DOHH2 (cell line): ENCODE measurements around the gene SLC9A8.

Source experiments
- H3F3A ChIP-seq: fragments of 200-600 bp; sonication (generic), shearing (Covaris generic); 2 replicates; pipeline ENCODE4 v1.6.0; 2016; ENCODE audit warnings: antibody characterized with exemption, mild to moderate bottlenecking; ENCODE audit not compliant: control insufficient read depth, insufficient read depth
- H3K27ac ChIP-seq: fragments of 200-600 bp; sonication (generic); 2 replicates; pipeline ENCODE4 v1.5.1; 2014; ENCODE audit warnings: low read depth, mild to moderate bottlenecking, low read length, moderate library complexity
- H3K27me3 ChIP-seq: fragments of 200-600 bp; sonication (generic); 2 replicates; pipeline ENCODE4 v1.6.1; 2014; ENCODE audit warnings: mild to moderate bottlenecking, low read length, mixed read lengths; ENCODE audit not compliant: control insufficient read depth
- H3K36me3 ChIP-seq: fragments of 200-600 bp; sonication (generic); 2 replicates; pipeline ENCODE4 v1.6.1; 2014; ENCODE audit warnings: mild to moderate bottlenecking, low read length, moderate library complexity, mixed read lengths; ENCODE audit not compliant: control insufficient read depth
- H3K4me1 ChIP-seq: fragments of 200-600 bp; sonication (generic); 2 replicates; pipeline ENCODE4 v1.6.1; 2014; ENCODE audit warnings: mild to moderate bottlenecking, low read length, mixed read lengths; ENCODE audit not compliant: control insufficient read depth
- H3K4me2 ChIP-seq: fragments of 200-600 bp; sonication (generic); 2 replicates; pipeline ENCODE4 v1.6.0; 2014; ENCODE audit warnings: mild to moderate bottlenecking, low read length, moderate library complexity
- H3K4me3 ChIP-seq: fragments of 200-600 bp; sonication (generic); 2 replicates; pipeline ENCODE4 v1.5.1; 2014; ENCODE audit warnings: mild to moderate bottlenecking, low read length, mixed read lengths
- H3K79me2 ChIP-seq: fragments of 200-600 bp; sonication (generic); 2 replicates; pipeline ENCODE4 v1.6.1; 2014; ENCODE audit warnings: mild to moderate bottlenecking, low read length, mixed read lengths; ENCODE audit not compliant: control insufficient read depth
- H3K9me2 ChIP-seq: fragments of 200-600 bp; sonication (generic); replicated peaks from 2 replicates; pipeline ENCODE4 v1.6.1; 2014; ENCODE audit warnings: mild to moderate bottlenecking, low read length, mixed read lengths; ENCODE audit not compliant: control insufficient read depth
- H3K9me3 ChIP-seq: fragments of 200-600 bp; sonication (generic); 2 replicates; pipeline ENCODE4 v1.6.1; 2014; ENCODE audit warnings: antibody characterized with exemption, low read length, mixed read lengths; ENCODE audit not compliant: control insufficient read depth, insufficient read depth
- H4K20me1 ChIP-seq: fragments of 200-600 bp; sonication (generic); 2 replicates; pipeline ENCODE4 v1.6.0; 2014; ENCODE audit warnings: low read depth, mild to moderate bottlenecking, antibody characterized with exemption, low read length, moderate library complexity; ENCODE audit not compliant: control insufficient read depth, insufficient read depth
- EZH2phosphoT487 ChIP-seq: fragments of 200-600 bp; sonication (generic); IDR thresholded peaks from 2 replicates; pipeline ENCODE4 v1.6.1; 2017; ENCODE audit warnings: borderline replicate concordance, mild to moderate bottlenecking, antibody characterized with exemption, low read length, moderate library complexity, mixed read lengths
- TF ChIP-seq, protein P1 (sequence below): fragments of 200-600 bp; sonication (generic); IDR thresholded peaks from one replicate; pipeline ENCODE4 v1.5.1; 2014; ENCODE audit warnings: antibody characterized with exemption, mild to moderate bottlenecking, low read depth, low read length; ENCODE audit not compliant: poor library complexity, severe bottlenecking

The SLC9A8 gene

DNA sequence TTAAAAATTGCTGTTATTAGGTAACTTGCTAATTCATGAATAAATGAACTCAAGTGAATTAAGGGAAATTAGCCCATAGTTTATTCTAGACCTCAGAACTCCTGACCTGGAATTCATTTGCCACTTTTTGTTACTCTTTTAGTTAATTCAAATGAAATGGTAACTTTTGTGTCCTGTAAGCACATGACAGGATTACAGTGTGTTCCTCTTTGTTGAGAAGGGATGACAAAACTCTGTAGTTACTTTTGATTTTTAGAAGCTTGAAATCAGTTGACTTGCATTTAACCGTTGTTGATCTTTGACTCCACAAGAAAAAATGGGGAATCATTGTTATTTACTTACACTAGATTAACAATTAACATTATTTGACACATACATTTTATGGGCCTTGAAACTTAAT, 6.2 kb downstream of the SLC9A8 start:
- no peaks in the 10 kb centered on the region for H4K20me1 ChIP-seq
- peaks cover 79% of the 10 kb centered on the region for H3K36me3 ChIP-seq
- H3K27me3 ChIP-seq, result no peaks in the 10 kb centered on the region
- peaks cover 31% of the 10 kb centered on the region for H3K4me1 ChIP-seq
- no peaks in the 10 kb centered on the region for H3K9me2 ChIP-seq
- peaks cover 21% of the 10 kb centered on the region for H3K79me2 ChIP-seq
- H3K27ac ChIP-seq, result no peak overlapping the region
- H3K4me2 ChIP-seq, result no peak overlapping the region
- H3K9me3 ChIP-seq, result no peaks in the 10 kb centered on the region
- H3K4me3 ChIP-seq, result no peak overlapping the region
- H3F3A ChIP-seq, result no peaks in the 10 kb centered on the region
- TF ChIP-seq EZH2phosphoT487, result no peak
- TF ChIP-seq, protein P1, sequence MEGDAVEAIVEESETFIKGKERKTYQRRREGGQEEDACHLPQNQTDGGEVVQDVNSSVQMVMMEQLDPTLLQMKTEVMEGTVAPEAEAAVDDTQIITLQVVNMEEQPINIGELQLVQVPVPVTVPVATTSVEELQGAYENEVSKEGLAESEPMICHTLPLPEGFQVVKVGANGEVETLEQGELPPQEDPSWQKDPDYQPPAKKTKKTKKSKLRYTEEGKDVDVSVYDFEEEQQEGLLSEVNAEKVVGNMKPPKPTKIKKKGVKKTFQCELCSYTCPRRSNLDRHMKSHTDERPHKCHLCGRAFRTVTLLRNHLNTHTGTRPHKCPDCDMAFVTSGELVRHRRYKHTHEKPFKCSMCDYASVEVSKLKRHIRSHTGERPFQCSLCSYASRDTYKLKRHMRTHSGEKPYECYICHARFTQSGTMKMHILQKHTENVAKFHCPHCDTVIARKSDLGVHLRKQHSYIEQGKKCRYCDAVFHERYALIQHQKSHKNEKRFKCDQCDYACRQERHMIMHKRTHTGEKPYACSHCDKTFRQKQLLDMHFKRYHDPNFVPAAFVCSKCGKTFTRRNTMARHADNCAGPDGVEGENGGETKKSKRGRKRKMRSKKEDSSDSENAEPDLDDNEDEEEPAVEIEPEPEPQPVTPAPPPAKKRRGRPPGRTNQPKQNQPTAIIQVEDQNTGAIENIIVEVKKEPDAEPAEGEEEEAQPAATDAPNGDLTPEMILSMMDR, result no peak

DNA sequence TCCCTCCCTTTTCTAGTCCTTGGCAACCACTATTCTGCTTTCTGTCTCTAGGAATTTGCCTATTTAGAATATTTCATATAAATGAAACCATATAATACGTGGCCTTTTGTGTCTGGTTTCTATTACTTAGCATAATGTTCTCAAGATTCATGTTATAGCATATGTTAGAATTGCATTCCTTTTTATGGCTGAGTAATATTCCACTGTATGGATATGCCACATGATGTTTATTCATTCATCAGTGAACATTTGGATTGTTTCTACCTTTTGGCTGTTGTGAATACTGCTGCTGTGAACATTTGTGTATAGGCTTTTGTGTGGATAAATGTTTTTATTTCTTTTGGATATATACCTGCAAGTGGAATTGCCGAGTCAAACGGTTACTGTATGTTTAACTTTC, 7.1 kb downstream of the SLC9A8 start:
- no peak overlapping the region for H3K4me2 ChIP-seq
- H3K36me3 ChIP-seq, result peaks cover 85% of the 10 kb centered on the region
- no peaks in the 10 kb centered on the region for H4K20me1 ChIP-seq
- no peaks in the 10 kb centered on the region for H3F3A ChIP-seq
- H3K4me1 ChIP-seq, result peaks cover 28% of the 10 kb centered on the region
- H3K4me3 ChIP-seq, result no peak overlapping the region
- TF ChIP-seq, protein P1, result no peak
- no peak for TF ChIP-seq EZH2phosphoT487
- no peaks in the 10 kb centered on the region for H3K9me3 ChIP-seq
- H3K9me2 ChIP-seq, result no peaks in the 10 kb centered on the region
- no peaks in the 10 kb centered on the region for H3K27me3 ChIP-seq
- no peak overlapping the region for H3K27ac ChIP-seq
- H3K79me2 ChIP-seq, result peaks cover 12% of the 10 kb centered on the region

DNA sequence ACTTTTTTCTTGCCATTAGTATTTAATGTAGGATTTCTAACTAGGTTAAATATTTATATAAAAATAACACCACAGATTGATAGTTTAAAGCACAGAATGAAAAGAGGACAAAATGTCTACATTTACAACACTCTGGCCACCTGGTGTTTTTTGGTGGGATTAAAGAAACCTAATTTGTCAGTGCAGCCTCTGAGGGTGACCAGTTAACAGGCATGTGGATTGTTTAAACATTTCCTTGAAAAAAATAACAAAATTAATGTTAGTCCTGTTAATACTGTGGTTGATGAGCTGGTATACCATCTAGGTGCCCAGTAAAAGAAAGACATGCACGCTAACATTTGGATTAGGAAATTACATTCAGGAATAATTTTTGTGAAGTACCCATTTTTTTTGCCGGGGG, 8.8 kb downstream of the SLC9A8 start:
- H3K36me3 ChIP-seq, result peaks cover 85% of the 10 kb centered on the region
- no peak overlapping the region for H3K27ac ChIP-seq
- no peak overlapping the region for H3K4me3 ChIP-seq
- no peaks in the 10 kb centered on the region for H4K20me1 ChIP-seq
- peaks cover 8% of the 10 kb centered on the region; the same call in 1 of the 2 replicates for H3K79me2 ChIP-seq
- H3K9me2 ChIP-seq, result no peaks in the 10 kb centered on the region
- no peaks in the 10 kb centered on the region for H3K9me3 ChIP-seq
- no peak overlapping the region for H3K4me2 ChIP-seq
- no peak for TF ChIP-seq EZH2phosphoT487
- TF ChIP-seq, protein P1, result no peak
- peaks cover 28% of the 10 kb centered on the region for H3K4me1 ChIP-seq
- no peaks in the 10 kb centered on the region for H3F3A ChIP-seq
- H3K27me3 ChIP-seq, result no peaks in the 10 kb centered on the region
